H1 (cell line): ENCODE results near the gene INPP4A. TPM values are rescaled to one million over a fixed set of nuclear protein-coding genes. Genes with fewer than 3 reads are reported as not detected.

ENCODE experiments used
- CTCF ChIA-PET: fragments of 300-600 bp; sonication (Branson Sonifier 250); formaldehyde crosslinking; loops from one replicate; lab custom pipeline; 2021; ENCODE audit not compliant: partially characterized antibody; lab: Charles Lee
- POLR2A ChIA-PET: fragments of 300-600 bp; sonication (Branson Sonifier 250); formaldehyde crosslinking; loops from one replicate; lab custom pipeline; 2021; ENCODE audit warnings: inconsistent platforms; ENCODE audit not compliant: partially characterized antibody; lab: Charles Lee
- DNase-seq, 2 experiments: peaks; one replicate each; pipeline versions ENCODE4 v3.0.0 to v3.0.0-alpha.2; 2010 to 2022; ENCODE audit warnings: low spot score in 2 of 2, low read depth in 1 of 2, mixed read lengths in 1 of 2
- FAIRE-seq: peaks from 2 replicates; lab custom pipeline; 2011; peaks lifted over from hg19 to GRCh38; lab: Jason Lieb, UNC
- H2AFZ ChIP-seq: 2 replicates; pipeline ENCODE4 v1.8.1; 2012; ENCODE audit warnings: low read length, inconsistent platforms
- H2AK5ac ChIP-seq: 2 replicates; pipeline ENCODE4 v1.6.1; 2013; ENCODE audit warnings: low read depth, low read length
- H2BK120ac ChIP-seq: replicated peaks from 2 replicates; pipeline ENCODE3; 2013; ENCODE audit warnings: low read depth, low read length, inconsistent platforms
- H2BK12ac ChIP-seq: 2 replicates; pipeline ENCODE4 v1.6.1; 2013; ENCODE audit warnings: low read depth, low read length
- H2BK15ac ChIP-seq: 2 replicates; pipeline ENCODE4 v1.6.1; 2013; ENCODE audit warnings: low read length
- H2BK20ac ChIP-seq: 2 replicates; pipeline ENCODE4 v1.6.1; 2013; ENCODE audit warnings: low read length
- H2BK5ac ChIP-seq: 2 replicates; pipeline ENCODE4 v1.6.1; 2013; ENCODE audit warnings: low read depth, low read length
- H3K14ac ChIP-seq: 2 replicates; pipeline ENCODE4 v1.6.1; 2013; ENCODE audit warnings: inconsistent platforms; ENCODE audit not compliant: insufficient read length
- H3K18ac ChIP-seq: 2 replicates; pipeline ENCODE4 v1.6.1; 2013; ENCODE audit warnings: low read length; ENCODE audit errors: extremely low read depth
- H3K23ac ChIP-seq: 2 replicates; pipeline ENCODE4 v1.6.1; 2013; ENCODE audit warnings: inconsistent platforms; ENCODE audit not compliant: insufficient read length
- H3K23me2 ChIP-seq: 2 replicates; pipeline ENCODE4 v1.6.1; 2013; ENCODE audit warnings: low read depth, low read length
- H3K27ac ChIP-seq: 2 replicates; pipeline ENCODE4 v1.6.1; 2011; ENCODE audit warnings: low read depth, low read length, inconsistent platforms
- H3K27me3 ChIP-seq, 4 experiments: replicated peaks in 1 of 4; 1 replicate in 1 of 4; 2 replicates in 3 of 4; pipeline versions ENCODE4 v1.6.1 to v1.8.1; 2011 to 2013; ENCODE audit warnings: low read length in 3 of 4, mild to moderate bottlenecking in 3 of 4, inconsistent platforms in 2 of 4, mixed read lengths in 2 of 4, moderate library complexity in 1 of 4; ENCODE audit not compliant: control insufficient read depth in 3 of 4, insufficient read depth in 3 of 4; ENCODE audit errors: extremely low read depth in 1 of 4
- H3K36me3 ChIP-seq, 4 experiments: 2 replicates each; pipeline versions ENCODE4 v1.6.1 to v1.8.1; 2011 to 2013; ENCODE audit warnings: mild to moderate bottlenecking in 4 of 4, low read length in 3 of 4, moderate library complexity in 2 of 4, control low read depth in 1 of 4, inconsistent platforms in 1 of 4; ENCODE audit not compliant: insufficient read depth in 4 of 4, control insufficient read depth in 2 of 4
- H3K4ac ChIP-seq: replicated peaks from 2 replicates; pipeline ENCODE3; 2013; ENCODE audit warnings: low read length, low read depth, mixed read lengths, inconsistent platforms; ENCODE audit not compliant: insufficient read length
- H3K4me1 ChIP-seq, 4 experiments: replicated peaks in 1 of 4; 1 replicate in 1 of 4; 2 replicates in 3 of 4; pipeline versions ENCODE4 v1.6.1 to v1.8.1; 2011 to 2013; ENCODE audit warnings: low read length in 3 of 4, inconsistent platforms in 2 of 4, mixed read lengths in 1 of 4; ENCODE audit not compliant: insufficient read depth in 4 of 4, control insufficient read depth in 3 of 4
- H3K4me2 ChIP-seq, 2 experiments: 2 replicates each; pipeline versions ENCODE4 v1.6.1 to v1.8.1; 2011 to 2013; ENCODE audit warnings: low read depth in 2 of 2, low read length in 2 of 2, control low read depth in 1 of 2, inconsistent platforms in 1 of 2, mild to moderate bottlenecking in 1 of 2; ENCODE audit not compliant: insufficient read depth in 1 of 2
- H3K4me3 ChIP-seq, 4 experiments: fragments of 200-600, 300-600 bp in 1 of 4; sonication (generic), shearing (Covaris generic), sonication (Bioruptor Twin) in 1 of 4; 2 replicates each; pipeline versions ENCODE4 v1.5.1 to v1.8.1; 2011 to 2016; ENCODE audit warnings: low read length in 4 of 4, low read depth in 3 of 4, control low read depth in 2 of 4, inconsistent platforms in 2 of 4, mild to moderate bottlenecking in 2 of 4, mixed read lengths in 1 of 4, moderate library complexity in 1 of 4; ENCODE audit not compliant: insufficient read depth in 2 of 4; ENCODE audit errors: extremely low read depth in 1 of 4
- H3K56ac ChIP-seq: replicated peaks from 2 replicates; pipeline ENCODE3; 2013; ENCODE audit warnings: low read depth, mild to moderate bottlenecking, mixed read lengths, low read length, inconsistent platforms; ENCODE audit not compliant: insufficient read length
- H3K79me1 ChIP-seq: 2 replicates; pipeline ENCODE4 v1.6.1; 2013; ENCODE audit warnings: low read depth, low read length, control low read depth
- H3K79me2 ChIP-seq, 2 experiments: 2 replicates each; pipeline versions ENCODE4 v1.6.1 to v1.8.1; 2012 to 2013; ENCODE audit warnings: low read length in 2 of 2, mild to moderate bottlenecking in 2 of 2, inconsistent platforms in 1 of 2; ENCODE audit not compliant: insufficient read depth in 2 of 2, control insufficient read depth in 1 of 2
- H3K9ac ChIP-seq, 4 experiments: replicated peaks in 1 of 4; 1 replicate in 1 of 4; 2 replicates in 3 of 4; pipeline versions ENCODE4 v1.6.1 to v1.8.1; 2011 to 2013; ENCODE audit warnings: low read depth in 3 of 4, low read length in 3 of 4, control low read depth in 2 of 4, mild to moderate bottlenecking in 2 of 4, moderate library complexity in 2 of 4, inconsistent platforms in 1 of 4; ENCODE audit errors: extremely low read depth in 1 of 4
- H3K9me3 ChIP-seq, 2 experiments: 2 replicates each; pipeline versions ENCODE4 v1.6.1 to v1.8.1; 2012 to 2013; ENCODE audit warnings: mild to moderate bottlenecking in 2 of 2, moderate library complexity in 2 of 2, control low read depth in 1 of 2, inconsistent platforms in 1 of 2, low read depth in 1 of 2, low read length in 1 of 2, mixed read lengths in 1 of 2; ENCODE audit not compliant: insufficient read depth in 2 of 2
- H4K20me1 ChIP-seq, 2 experiments: replicated peaks in 1 of 2; 2 replicates each; pipeline versions ENCODE3 to v1.8.1; 2011 to 2013; ENCODE audit warnings: inconsistent platforms in 2 of 2, low read length in 2 of 2, mild to moderate bottlenecking in 1 of 2; ENCODE audit not compliant: insufficient read depth in 2 of 2, control insufficient read depth in 1 of 2
- H4K5ac ChIP-seq: 2 replicates; pipeline ENCODE4 v1.6.1; 2013; ENCODE audit warnings: low read length, low read depth, mixed read lengths, inconsistent platforms; ENCODE audit not compliant: insufficient read length
- H4K8ac ChIP-seq: 2 replicates; pipeline ENCODE4 v1.8.0; 2013; ENCODE audit warnings: mild to moderate bottlenecking, moderate library complexity, low read length, inconsistent platforms; ENCODE audit not compliant: insufficient read depth; ENCODE audit errors: extremely low read depth
- H4K91ac ChIP-seq: replicated peaks from 2 replicates; pipeline ENCODE3; 2013; ENCODE audit warnings: low read length, mixed read lengths, inconsistent platforms; ENCODE audit not compliant: insufficient read length
- BACH1 ChIP-seq: IDR thresholded peaks from 2 replicates; pipeline ENCODE4 v1.6.1; 2012; ENCODE audit warnings: low read length, improper control_type of control experiment
- SP1 ChIP-seq: IDR thresholded peaks from 2 replicates; pipeline ENCODE4 v1.6.1; 2011; ENCODE audit warnings: low read depth, low read length
- WGBS, 2 experiments: shearing (Covaris generic) in 1 of 2; methylation state at CpG; one replicate each; pipeline versions ENCODE4 v1.1.6 to v1.1.7; 2013 to 2015; ENCODE audit warnings: low lambda C conversion rate in 2 of 2, mixed read lengths in 2 of 2, inconsistent platforms in 1 of 2, low coverage in 1 of 2, missing lambda C conversion rate in 1 of 2; ENCODE audit not compliant: insufficient replicate concordance in 2 of 2, insufficient coverage in 1 of 2, insufficient read length in 1 of 2; ENCODE audit errors: extremely low coverage in 1 of 2, missing lambda C conversion rate in 1 of 2; 5-methylcytosine and 5-hydroxymethylcytosine counted together
- polyA plus RNA-seq, 7 experiments: library from polyadenylated mRNA; depleted of rRNA in 3 of 7; stranded (reverse) in 5 of 7; unstranded in 2 of 7; fragments of >200 nt in 5 of 7; fragments of 200-250 nt in 2 of 7; gene quantifications; 1 replicate in 5 of 7; 2 replicates in 1 of 7; 4 replicates in 1 of 7; pipeline versions ENCODE4 v1.2.1 to v1.2.3, GENCODE V29; 2011 to 2013; ENCODE audit warnings: missing spikeins in 2 of 7, mixed read lengths in 2 of 7
- total RNA-seq: library from RNA; stranded (reverse); fragmentation: NEBNext Ultra II Directional; extraction: Animal tissue kit (Norgen Biotek cat#: 25700); gene quantifications from 2 replicates; pipeline ENCODE4 v1.2.1, GENCODE V29; 2021

INPP4A gene
- total and polyA plus RNA-seq, 2 of the 8 experiments (the other 6 are each of a cell fraction or from before 2014, with no cell fraction given): 25.6 to 34.3 TPM

- H4K20me1 ChIP-seq: peaks cover 2 to 3% of the 10 kb centered on the region in 2 experiments
- no peak overlapping the region for H4K8ac ChIP-seq
- no peak overlapping the region for H2AK5ac ChIP-seq
- no peaks in the 10 kb centered on the region for H3K79me1 ChIP-seq
- H3K18ac ChIP-seq: no peak overlapping the region
- no peak overlapping the region for H4K91ac ChIP-seq
- H3K36me3 ChIP-seq: peaks cover 0 to 19% (median 8%) of the 10 kb centered on the region in 4 experiments; a peak in 6 of 8 replicates
- H2BK12ac ChIP-seq: no peak overlapping the region
- no peak overlapping the region for H2AFZ ChIP-seq
- H2BK20ac ChIP-seq: no peak overlapping the region
- no peak overlapping the region for H3K23ac ChIP-seq
- no peak overlapping the region for H2BK120ac ChIP-seq
- TF ChIP-seq SP1 (no peak), BACH1 (no peak)
- TF ChIP-seq, all 59 proteins: peak for 0
- H3K79me2 ChIP-seq: no peaks in the 10 kb centered on the region
- no peak for FAIRE-seq
- H3K9me3 ChIP-seq: no peaks in the 10 kb centered on the region
- POLR2A ChIA-PET: no interaction called here
- no peak overlapping the region for H3K4ac ChIP-seq
- H3K56ac ChIP-seq: no peak overlapping the region
- H3K4me1 ChIP-seq: no peaks in the 10 kb centered on the region
- no peak overlapping the region for H2BK15ac ChIP-seq
- no peak overlapping the region for H4K5ac ChIP-seq
- no peak overlapping the region for H2BK5ac ChIP-seq
- no peaks in the 10 kb centered on the region for H3K23me2 ChIP-seq
- no peak overlapping the region for H3K9ac ChIP-seq
- no peak overlapping the region for H3K4me2 ChIP-seq
- no peaks in the 10 kb centered on the region for H3K27me3 ChIP-seq
- no peak overlapping the region for H3K4me3 ChIP-seq
- DNase-seq: no peak
- CTCF ChIA-PET: interaction anchor here (1.2 to 4.6 kb wide), 2 partner anchors 8 to 15 kb away, joined by 3 to 26 read pairs; no protein-coding TSS in a partner anchor
- H3K14ac ChIP-seq: no peak overlapping the region
- no peak overlapping the region for H3K27ac ChIP-seq
- WGBS, 2 experiments: 97% methylated on average over 7 of the region's 7 CpGs; no CpG with 5 or more reads in 1 of the 2 experiments
Observed at GRCh38 chr2:98583276-98583675, 138.6 kb downstream of the INPP4A start.
